Hippocampal formation (tissue), 2 donors: ENCODE results near the gene APCDD1.

Source experiments
- DNase-seq, 2 donors: peaks; one replicate each; lab custom pipeline; 2025; lab: John Stamatoyannopoulos, UW

APCDD1 gene

GRCh38 chr18:10431680-10432079 lies 22.8 kb upstream of the APCDD1 start:
- no peak for DNase-seq

- no peak for DNase-seq
These were observed 21.7 kb upstream of the APCDD1 start for GRCh38 chr18:10432781-10433180.

GRCh38 chr18:10436160-10436559 lies 18.3 kb upstream of the APCDD1 start:
- no peak for DNase-seq

GRCh38 chr18:10437837-10438236 lies 16.6 kb upstream of the APCDD1 start:
- no peak for DNase-seq

- DNase-seq = no peak
These were observed 14.5 kb upstream of the APCDD1 start for GRCh38 chr18:10439898-10440297.

GRCh38 chr18:10440884-10441283 lies 13.6 kb upstream of the APCDD1 start:
- DNase-seq = no peak

- no peak for DNase-seq
These were observed 13.0 kb upstream of the APCDD1 start for GRCh38 chr18:10441472-10441871.

- DNase-seq = peak; percentile 69 to 97
These were observed 11.9 kb upstream of the APCDD1 start for GRCh38 chr18:10442551-10442971.

- no peak for DNase-seq
These were observed 11.4 kb upstream of the APCDD1 start for GRCh38 chr18:10443001-10443400.

- DNase-seq = no peak
These were observed 10.0 kb upstream of the APCDD1 start for GRCh38 chr18:10444314-10445006.

GRCh38 chr18:10449396-10449795 lies 5.0 kb upstream of the APCDD1 start:
- DNase-seq = no peak

GRCh38 chr18:10450986-10451385 lies 3.4 kb upstream of the APCDD1 start:
- DNase-seq = no peak

GRCh38 chr18:10453261-10453805 lies 1.1 kb upstream of the APCDD1 start:
- no peak for DNase-seq

GRCh38 chr18:10454681-10455557 lies 484 bp downstream of the APCDD1 start:
- no peak for DNase-seq

- no peak for DNase-seq
These were observed 1.5 kb downstream of the APCDD1 start for GRCh38 chr18:10455726-10456453.

- no peak for DNase-seq
These were observed 2.3 kb downstream of the APCDD1 start for GRCh38 chr18:10456718-10457117.

- no peak for DNase-seq
These were observed 2.7 kb downstream of the APCDD1 start for GRCh38 chr18:10457128-10457527.

GRCh38 chr18:10457767-10458166 lies 3.3 kb downstream of the APCDD1 start:
- no peak for DNase-seq

GRCh38 chr18:10458691-10459090 lies 4.3 kb downstream of the APCDD1 start:
- no peak for DNase-seq

- DNase-seq = no peak
These were observed 5.2 kb downstream of the APCDD1 start for GRCh38 chr18:10459587-10459986.

- DNase-seq = no peak
These were observed 6.1 kb downstream of the APCDD1 start for GRCh38 chr18:10460414-10461018.

GRCh38 chr18:10461989-10462388 lies 7.6 kb downstream of the APCDD1 start:
- DNase-seq = no peak
